Fibroblast of lung (primary cell): ENCODE measurements around the gene MYO1G. TPM values are rescaled to one million over a fixed set of nuclear protein-coding genes. Genes with fewer than 3 reads are reported as not detected.

ENCODE experiments used
- DNase-seq, 2 donors: peaks; one replicate each; pipeline versions ENCODE4 v3.0.0 to v3.0.0-alpha.2; 2010; ENCODE audit warnings: low read depth in 2 of 2
- H2AFZ ChIP-seq: 2 replicates; pipeline ENCODE4 v1.5.1; 2012; ENCODE audit warnings: low read length, control low read depth, inconsistent platforms
- H3K27ac ChIP-seq: 2 replicates; pipeline ENCODE4 v1.5.1; 2011; ENCODE audit warnings: low read length, control low read depth; ENCODE audit not compliant: insufficient read depth
- H3K27me3 ChIP-seq: 2 replicates; pipeline ENCODE4 v1.5.1; 2011; ENCODE audit warnings: mild to moderate bottlenecking, low read length; ENCODE audit not compliant: control insufficient read depth, insufficient read depth
- H3K36me3 ChIP-seq: 2 replicates; pipeline ENCODE4 v1.5.1; 2011; ENCODE audit warnings: low read length; ENCODE audit not compliant: control insufficient read depth, insufficient read depth
- H3K4me1 ChIP-seq: 2 replicates; pipeline ENCODE4 v1.5.1; 2011; ENCODE audit warnings: low read length; ENCODE audit not compliant: control insufficient read depth, insufficient read depth; ENCODE audit errors: extremely low read depth
- H3K4me2 ChIP-seq: 2 replicates; pipeline ENCODE4 v1.5.1; 2011; ENCODE audit warnings: low read length, control low read depth; ENCODE audit not compliant: insufficient read depth; ENCODE audit errors: extremely low read depth
- H3K4me3 ChIP-seq, 4 experiments: fragments of 200-600 bp in 1 of 4; sonication (generic) in 1 of 4; replicated peaks in 1 of 4; 2 replicates each; pipeline ENCODE4 v1.5.1; 2011 to 2016; ENCODE audit warnings: low read length in 4 of 4, low read depth in 3 of 4, mild to moderate bottlenecking in 3 of 4, control low read depth in 2 of 4, inconsistent platforms in 1 of 4, mixed read lengths in 1 of 4; ENCODE audit not compliant: insufficient read depth in 1 of 4; ENCODE audit errors: control extremely low read depth in 1 of 4
- H3K79me2 ChIP-seq: 2 replicates; pipeline ENCODE4 v1.5.1; 2012; ENCODE audit warnings: mild to moderate bottlenecking, low read length, inconsistent platforms; ENCODE audit not compliant: control insufficient read depth, insufficient read depth
- H3K9ac ChIP-seq: 2 replicates; pipeline ENCODE4 v1.5.1; 2011; ENCODE audit warnings: mild to moderate bottlenecking, low read length, control low read depth; ENCODE audit not compliant: insufficient read depth
- H3K9me3 ChIP-seq: 2 replicates; pipeline ENCODE4 v1.5.1; 2012; ENCODE audit warnings: low read depth, low read length; ENCODE audit not compliant: control insufficient read depth, insufficient read depth
- H4K20me1 ChIP-seq: 2 replicates; pipeline ENCODE4 v1.5.1; 2011; ENCODE audit warnings: low read length; ENCODE audit not compliant: control insufficient read depth, insufficient read depth; ENCODE audit errors: extremely low read depth
- CTCF ChIP-seq, 2 donors: IDR thresholded peaks in 1 of 2; conservative IDR thresholded peaks in 1 of 2; 1 replicate in 1 of 2; 2 replicates in 1 of 2; pipeline ENCODE4 v1.5.1; 2011 to 2012; ENCODE audit warnings: low read length in 2 of 2, control low read depth in 1 of 2, inconsistent platforms in 1 of 2, low read depth in 1 of 2, mild to moderate bottlenecking in 1 of 2
- EZH2 ChIP-seq: IDR thresholded peaks from 2 replicates; pipeline ENCODE4 v1.5.1; 2012; ENCODE audit warnings: low read length, control low read depth, mild to moderate bottlenecking; ENCODE audit errors: missing control alignments
- polyA plus RNA-seq, 2 donors: library from polyadenylated mRNA; depleted of rRNA in 1 of 2; stranded (reverse) in 1 of 2; unstranded in 1 of 2; fragments of >200 nt; gene quantifications; 2 replicates each; pipeline ENCODE4 v1.2.1, GENCODE V29; 2011 to 2012; ENCODE audit warnings: missing spikeins in 1 of 2
- total RNA-seq: library from RNA; depleted of rRNA; stranded (reverse); fragments of >200 nt; gene quantifications from 2 replicates; pipeline ENCODE4 v1.2.1, GENCODE V29; 2014

The MYO1G gene
- total and polyA plus RNA-seq, 2 donors (not counting 1 experiment from before 2014, with no cell fraction given): under 0.01 to 0.10 TPM

GRCh38 chr7:44973610-44974401 is 5.0 kb downstream of the MYO1G start:
- Histone ChIP-seq H3K79me2 (no peaks in the 10 kb centered on the region), H3K9me3 (no peaks in the 10 kb centered on the region), H3K27ac (no peak overlapping the region), H3K4me1 (no peaks in the 10 kb centered on the region), H3K4me2 (no peak overlapping the region), H2AFZ (no peak overlapping the region), H3K27me3 (peaks cover 3% of the 10 kb centered on the region), H3K36me3 (peaks cover 2% of the 10 kb centered on the region), H3K9ac (no peak overlapping the region), H3K4me3 (no peak overlapping the region), H4K20me1 (no peaks in the 10 kb centered on the region)
- DNase-seq: no peak
- TF ChIP-seq EZH2 (no peak), CTCF (conservative IDR thresholded peaks at IDR 0.05 in 1 of 2, IDR thresholded peaks at IDR 0.05 in 1 of 2; ENCODE audit: low read depth in 1 of 2, low read length in 2 of 2) (peak; percentile 57 to 58)

DNA sequence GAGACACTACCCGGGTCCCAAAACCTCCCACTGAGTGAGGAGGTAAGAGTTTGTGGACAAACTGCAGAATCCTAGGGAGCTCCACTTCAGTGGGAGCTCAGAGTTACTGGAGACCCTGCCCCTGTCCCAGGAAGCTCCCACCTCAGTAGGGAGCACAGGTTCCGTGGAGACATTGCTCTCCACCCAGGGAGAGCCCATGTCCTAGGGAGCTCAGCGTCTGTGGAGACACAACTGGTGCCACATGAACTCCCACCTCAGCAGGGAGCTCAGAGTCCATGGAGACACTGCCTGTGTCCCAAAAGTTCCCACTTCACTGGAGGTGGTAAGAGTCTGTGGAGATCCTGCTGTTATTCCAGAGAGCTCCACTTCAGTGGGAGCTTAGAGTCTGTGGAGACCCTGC is 6.3 kb downstream of the MYO1G start:
- H3K4me3 ChIP-seq: no peak overlapping the region
- DNase-seq: no peak
- H3K79me2 ChIP-seq: no peaks in the 10 kb centered on the region
- H3K27ac ChIP-seq: no peak overlapping the region
- no peaks in the 10 kb centered on the region for H3K4me1 ChIP-seq
- TF ChIP-seq CTCF (conservative IDR thresholded peaks at IDR 0.05 in 1 of 2, IDR thresholded peaks at IDR 0.05 in 1 of 2; ENCODE audit: low read depth in 1 of 2, low read length in 2 of 2) (no peak), EZH2 (no peak)
- peaks cover 3% of the 10 kb centered on the region for H3K27me3 ChIP-seq
- no peaks in the 10 kb centered on the region for H4K20me1 ChIP-seq
- H3K36me3 ChIP-seq: no peaks in the 10 kb centered on the region
- H3K4me2 ChIP-seq: no peak overlapping the region
- H3K9me3 ChIP-seq: no peaks in the 10 kb centered on the region
- no peak overlapping the region for H2AFZ ChIP-seq
- H3K9ac ChIP-seq: no peak overlapping the region

- Histone ChIP-seq H3K27me3 (peaks cover 3% of the 10 kb centered on the region), H3K27ac (no peak overlapping the region), H3K9me3 (no peaks in the 10 kb centered on the region), H3K4me1 (no peaks in the 10 kb centered on the region), H3K36me3 (no peaks in the 10 kb centered on the region), H3K4me2 (no peak overlapping the region), H3K79me2 (no peaks in the 10 kb centered on the region), H3K4me3 (no peak overlapping the region), H3K9ac (no peak overlapping the region), H4K20me1 (no peaks in the 10 kb centered on the region), H2AFZ (no peak overlapping the region)
- no peak for DNase-seq
- TF ChIP-seq CTCF (conservative IDR thresholded peaks at IDR 0.05 in 1 of 2, IDR thresholded peaks at IDR 0.05 in 1 of 2; ENCODE audit: low read depth in 1 of 2, low read length in 2 of 2) (no peak), EZH2 (no peak)
These were observed 6.8 kb downstream of the MYO1G start for GRCh38 chr7:44971902-44972441.
